NCI-H128 (cell line): ENCODE results near the gene AHCYL2.
"Not testable (repeated sequence)": the region's sequence is repeated elsewhere in the genome, so short reads cannot be mapped to it uniquely, and the experiment has no call there.

ENCODE experiments used
- DNase-seq: peaks from one replicate; lab custom pipeline; 2025; ENCODE audit not compliant: unreplicated experiment; lab: John Stamatoyannopoulos, UW

AHCYL2 gene

GRCh38 chr7:129240119-129240820, 15.4 kb downstream of the AHCYL2 start:
- no peak for DNase-seq

GRCh38 chr7:129244220-129244619, 19.4 kb downstream of the AHCYL2 start:
- no peak for DNase-seq

- DNase-seq: no peak
Observed at GRCh38 chr7:129245533-129245932, 20.7 kb downstream of the AHCYL2 start.

GRCh38 chr7:129247087-129247486, 22.3 kb downstream of the AHCYL2 start:
- DNase-seq: no peak

GRCh38 chr7:129252128-129252527, 27.3 kb downstream of the AHCYL2 start:
- no peak for DNase-seq

DNA sequence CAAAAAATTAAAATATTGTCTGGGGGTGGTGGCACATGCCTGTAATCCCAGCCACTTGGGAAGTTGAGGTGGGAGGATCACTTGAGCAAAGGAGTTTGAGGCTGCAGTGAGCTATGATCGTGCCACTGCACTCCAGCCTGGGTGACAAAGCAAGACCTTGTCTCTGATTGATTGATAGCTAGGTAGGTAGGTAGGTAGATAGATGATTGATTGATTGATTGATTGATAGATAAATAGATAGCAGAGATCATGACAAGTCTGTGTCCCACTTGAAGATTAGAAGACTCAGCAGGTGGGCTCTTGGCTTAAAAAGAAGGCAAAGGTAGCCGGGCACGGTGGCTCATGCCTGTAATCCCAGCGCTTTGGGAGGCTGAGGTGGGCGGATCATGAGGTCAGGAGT, 27.8 kb downstream of the AHCYL2 start:
- DNase-seq: not testable (repeated sequence)

DNA sequence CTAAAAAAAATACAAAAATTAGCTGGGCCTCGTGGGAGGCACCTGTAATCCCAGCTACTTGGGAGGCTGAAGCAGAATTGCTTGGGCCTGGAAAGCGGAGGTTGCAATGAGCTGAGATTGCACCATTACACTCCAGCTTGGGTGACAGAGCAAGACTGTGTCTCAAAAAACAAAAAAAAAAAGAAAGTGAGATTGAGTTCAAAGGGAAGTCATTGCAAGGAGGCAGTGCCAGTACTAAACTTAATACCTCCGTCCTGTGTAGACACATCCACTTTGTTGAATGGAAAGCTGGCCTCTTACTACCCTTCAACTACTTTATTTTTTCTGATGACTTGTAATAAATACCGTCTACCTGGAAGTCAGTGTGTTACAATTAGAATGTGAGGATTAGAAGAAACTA, 31.0 kb downstream of the AHCYL2 start:
- no peak for DNase-seq

GRCh38 chr7:129256221-129256620, 31.4 kb downstream of the AHCYL2 start:
- DNase-seq: no peak

DNA sequence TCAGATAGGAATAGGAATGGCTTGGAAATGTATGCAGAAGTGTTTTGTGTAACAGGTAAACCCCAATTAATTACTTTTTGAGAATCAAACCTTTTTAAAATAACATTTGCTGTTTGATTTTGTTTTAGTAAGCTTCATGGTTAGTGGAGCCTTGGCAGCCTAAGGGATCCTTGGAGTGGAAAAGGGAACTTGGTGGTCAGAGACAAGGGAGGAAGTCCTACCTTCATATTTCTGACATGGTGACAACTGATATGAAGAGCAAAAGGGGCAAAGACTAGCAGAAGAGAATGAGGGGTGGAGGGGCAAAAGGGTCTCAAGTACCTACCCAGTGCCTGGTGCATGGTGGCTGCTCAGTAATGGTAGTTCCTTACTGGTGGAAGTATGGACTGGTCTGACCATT, 32.3 kb downstream of the AHCYL2 start:
- no peak for DNase-seq

DNA sequence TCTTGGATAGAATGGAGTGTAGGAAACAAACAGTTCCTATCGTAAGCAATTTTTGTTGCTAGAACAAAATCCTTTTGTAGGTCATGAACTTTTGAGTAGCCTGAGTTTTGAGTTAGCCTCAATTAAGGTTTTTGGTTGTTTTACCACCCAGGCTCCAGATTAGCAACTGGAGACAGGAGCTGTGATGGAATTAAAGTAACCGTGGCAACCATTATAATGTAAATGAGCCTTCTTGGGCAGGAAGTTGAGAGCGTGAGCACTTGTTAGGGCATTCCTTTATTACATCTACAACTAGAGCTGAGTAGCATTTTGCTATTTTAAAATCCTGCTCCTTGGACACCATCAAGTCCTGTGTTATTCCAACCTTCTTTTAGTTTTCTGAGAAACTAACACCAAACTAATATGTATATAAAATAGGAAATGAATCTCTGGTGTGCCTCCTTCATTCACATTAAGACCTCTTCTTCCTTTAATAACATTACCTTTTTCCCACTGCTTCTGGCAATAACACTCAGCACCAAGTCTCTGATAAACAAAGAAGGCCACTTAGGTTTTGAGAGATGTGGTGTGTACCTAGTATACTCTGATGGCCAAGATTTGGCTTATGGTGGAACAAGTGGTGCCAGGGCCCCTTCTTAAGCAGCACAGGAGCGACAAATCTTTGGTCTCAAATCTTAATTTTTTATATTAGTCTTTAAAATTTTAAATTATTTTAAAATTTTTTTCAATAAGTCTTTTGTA, 34.0 kb downstream of the AHCYL2 start:
- DNase-seq: no peak

- DNase-seq: no peak
Observed at GRCh38 chr7:129262324-129262723, 37.5 kb downstream of the AHCYL2 start.

DNA sequence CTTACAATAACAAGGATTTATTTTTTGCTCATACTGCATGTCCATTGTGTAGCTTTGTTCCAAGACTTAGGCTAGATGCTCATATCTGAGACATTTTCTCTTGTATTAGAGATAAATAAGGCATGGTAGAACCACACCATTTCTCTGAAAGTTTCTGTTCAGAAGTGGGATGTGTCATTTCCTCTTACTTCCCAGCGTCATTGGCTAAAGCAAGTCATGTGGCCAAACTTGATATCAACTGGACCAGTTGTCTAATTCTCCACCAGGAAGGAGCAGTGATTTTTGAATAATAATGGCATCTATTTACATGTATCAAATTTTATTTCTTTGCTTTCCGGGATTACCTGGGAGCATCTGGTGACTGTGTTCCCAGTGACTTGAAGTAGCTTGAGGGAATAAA, 38.3 kb downstream of the AHCYL2 start:
- no peak for DNase-seq

DNA sequence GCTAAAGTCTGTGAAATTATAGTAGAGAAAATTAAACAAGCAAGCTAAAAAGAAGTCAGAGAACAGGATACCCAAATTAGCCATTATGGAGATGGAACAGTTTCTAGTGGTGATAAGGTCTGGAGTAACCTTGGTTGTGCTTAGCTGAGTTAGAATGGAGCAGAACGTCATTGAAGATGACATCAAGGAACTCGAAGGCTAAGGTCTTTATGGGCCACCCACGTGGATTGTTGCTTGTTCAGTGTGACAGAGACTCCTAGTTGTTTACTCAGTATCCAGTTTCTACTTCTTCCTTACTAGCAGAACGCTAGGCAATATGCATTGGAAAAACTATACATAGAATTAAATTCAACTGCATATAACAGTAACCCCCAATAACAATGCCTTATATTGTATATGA, 39.7 kb downstream of the AHCYL2 start:
- no peak for DNase-seq

- DNase-seq: no peak
Observed at GRCh38 chr7:129265328-129265727, 40.5 kb downstream of the AHCYL2 start.

DNA sequence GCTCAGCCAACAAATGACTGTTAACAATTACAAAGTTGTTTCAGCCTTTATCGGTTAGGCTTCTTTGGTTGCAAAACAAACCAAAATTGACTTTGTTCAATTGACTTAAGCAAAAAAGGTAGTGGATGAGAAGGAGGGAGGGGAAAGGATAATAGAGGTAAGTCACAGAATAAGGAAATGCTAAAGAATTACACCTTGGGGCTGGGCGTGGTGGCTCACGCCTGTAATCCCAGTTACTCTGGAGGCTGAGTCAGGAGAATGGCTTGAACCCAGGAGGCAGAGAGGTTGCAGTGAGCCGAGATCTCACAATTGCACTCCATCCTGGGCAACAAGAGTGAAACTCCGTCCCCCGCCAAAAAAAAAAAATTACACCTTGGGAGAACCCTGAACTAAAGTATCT, 41.4 kb downstream of the AHCYL2 start:
- DNase-seq: no peak

DNA sequence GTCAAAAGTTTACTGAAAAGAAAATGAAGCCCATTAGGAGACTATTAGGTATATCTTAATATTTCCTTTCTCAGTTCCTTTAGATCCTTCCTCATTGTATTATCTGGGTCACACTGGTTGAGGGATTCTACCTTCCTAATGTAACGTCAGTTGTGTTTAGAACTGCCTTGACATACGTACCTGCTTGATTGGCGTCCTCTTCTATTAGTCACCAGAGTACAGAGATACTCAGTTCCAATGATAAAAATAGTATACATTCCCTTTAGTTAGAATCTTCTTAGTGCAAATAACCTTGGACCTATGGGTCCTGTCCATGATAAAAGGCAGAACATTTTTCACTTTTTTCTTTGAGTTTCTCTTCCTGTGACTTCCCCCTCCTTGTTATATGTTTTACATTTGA, 45.2 kb downstream of the AHCYL2 start:
- no peak for DNase-seq

DNA sequence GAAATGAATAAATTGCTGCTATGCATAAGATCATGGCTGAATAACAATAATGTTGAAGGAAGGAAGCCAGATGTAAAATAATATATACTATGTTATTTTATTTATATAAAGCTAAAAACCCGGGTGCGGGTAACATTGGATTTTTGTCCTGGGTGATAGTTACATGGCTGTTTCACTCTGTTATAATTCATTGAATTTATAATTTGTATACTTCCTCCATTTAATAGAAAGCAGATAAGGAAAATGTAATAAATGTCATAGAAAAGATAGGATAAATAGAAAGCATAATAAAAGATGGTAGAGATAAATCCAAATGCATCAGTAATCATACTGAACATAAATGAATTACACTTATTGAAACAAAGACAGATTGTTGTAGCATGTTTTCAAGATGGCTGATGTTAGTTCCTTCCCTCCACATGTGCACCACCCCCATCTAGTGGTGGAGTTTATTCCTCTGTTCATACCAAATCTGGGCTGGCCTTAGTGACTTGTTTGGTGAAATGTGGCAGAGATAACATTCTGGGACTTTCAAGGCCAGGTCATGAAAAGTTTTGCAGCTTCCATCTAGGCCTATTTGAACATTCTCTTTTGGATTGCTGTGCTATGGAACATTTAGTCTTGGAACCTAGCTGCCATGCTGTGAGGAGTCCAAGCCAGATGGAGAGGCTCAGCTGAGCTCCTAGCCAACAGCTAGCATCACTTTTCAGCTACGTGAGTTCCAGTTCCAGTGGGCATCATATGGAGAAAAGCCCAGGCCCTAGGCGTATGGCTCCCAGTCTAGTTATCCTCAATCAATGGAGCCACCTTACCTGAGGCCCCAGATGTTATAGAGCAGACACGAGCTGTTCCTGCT, 46.9 kb downstream of the AHCYL2 start:
- no peak for DNase-seq

DNA sequence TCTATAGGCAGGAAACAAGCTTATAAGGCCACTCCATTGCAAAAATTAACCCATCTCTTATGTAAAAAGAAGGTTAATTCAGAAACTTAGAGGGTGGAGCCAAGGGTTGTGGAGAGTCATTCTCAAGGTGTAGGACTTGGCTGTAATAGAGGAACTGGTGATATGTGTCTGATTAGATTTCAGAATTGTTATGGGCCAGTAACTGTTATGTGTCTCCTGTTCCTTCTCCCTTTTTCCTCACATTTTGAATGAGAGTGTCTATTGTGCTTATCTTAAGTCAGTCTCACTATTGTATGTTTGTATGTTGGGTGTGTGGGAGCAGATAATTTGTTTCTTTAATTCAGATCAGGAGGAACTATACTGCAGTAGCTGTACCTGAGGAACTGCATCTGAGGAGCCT, 49.1 kb downstream of the AHCYL2 start:
- no peak for DNase-seq

DNA sequence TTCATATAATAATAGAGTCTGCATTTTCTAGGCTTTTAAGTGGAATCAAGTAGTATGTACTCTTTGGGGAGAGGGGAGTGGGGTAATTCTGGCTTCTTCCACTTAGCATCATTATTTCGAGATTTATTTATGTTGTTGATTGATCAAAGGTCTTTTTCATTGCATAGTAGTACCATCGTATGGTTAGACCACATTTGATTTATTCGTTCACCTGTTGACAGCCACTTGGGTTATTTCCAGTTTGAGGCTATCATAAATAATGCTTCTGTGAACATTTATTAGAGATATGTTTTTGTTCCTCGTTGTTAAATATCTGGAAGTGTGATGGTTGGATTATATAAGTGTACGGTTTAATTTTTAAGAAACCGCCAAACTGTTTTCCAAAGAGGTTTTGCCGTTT, 52.8 kb downstream of the AHCYL2 start:
- no peak for DNase-seq

- DNase-seq: no peak
Observed at GRCh38 chr7:129278688-129279087, 53.9 kb downstream of the AHCYL2 start.

- no peak for DNase-seq
Observed at GRCh38 chr7:129279757-129280156, 54.9 kb downstream of the AHCYL2 start.

- no peak for DNase-seq
Observed at GRCh38 chr7:129281163-129281562, 56.3 kb downstream of the AHCYL2 start.
